ENCODE measurements around the gene DNAH14. TPM values are rescaled to one million over a fixed set of nuclear protein-coding genes. Genes with fewer than 3 reads are reported as not detected.

Gene DNAH14
- polyA plus RNA-seq, 1 experiment, result 11.1 TPM

GRCh38 chr1:225242611-225243010 is 313.1 kb downstream of the DNAH14 start:
- CTCF ChIA-PET, result no interaction called here
- Histone ChIP-seq H3K4me3 (ENCODE audit: low read depth, low read length) (no peak overlapping the region), H3K9me3 (ENCODE audit: control insufficient read depth, insufficient read depth, low read length) (no peaks in the 10 kb centered on the region), H3K27me3 (ENCODE audit: control insufficient read depth, insufficient read depth, low read length) (peaks cover 2% of the 10 kb centered on the region), H3K27ac (ENCODE audit: low read depth, low read length) (no peak overlapping the region)
- no peak for TF ChIP-seq CTCF (IDR thresholded peaks at IDR 0.05; ENCODE audit: low read depth, low read length)
- POLR2A ChIA-PET, result no interaction called here
- DNase-seq (ENCODE audit: low read depth, low spot score), result no peak

- DNase-seq (ENCODE audit: low read depth, low spot score), result no peak
- H3K4me3 ChIP-seq (ENCODE audit: low read depth, low read length), result no peak overlapping the region
- CTCF ChIA-PET, result no interaction called here
- no peak for TF ChIP-seq CTCF (IDR thresholded peaks at IDR 0.05; ENCODE audit: low read depth, low read length)
- no peak overlapping the region for H3K27ac ChIP-seq (ENCODE audit: low read depth, low read length)
- no peaks in the 10 kb centered on the region for H3K27me3 ChIP-seq (ENCODE audit: control insufficient read depth, insufficient read depth, low read length)
- POLR2A ChIA-PET, result no interaction called here
- H3K9me3 ChIP-seq (ENCODE audit: control insufficient read depth, insufficient read depth, low read length), result no peaks in the 10 kb centered on the region
Measured at GRCh38 chr1:225250432-225250831, 321.0 kb downstream of the DNAH14 start.

- CTCF ChIA-PET, result no interaction called here
Measured at GRCh38 chr1:225253173-225253572, 323.7 kb downstream of the DNAH14 start.

GRCh38 chr1:225253784-225254183 is 324.3 kb downstream of the DNAH14 start:
- Histone ChIP-seq H3K27ac (ENCODE audit: low read depth, low read length) (no peak overlapping the region), H3K9me3 (ENCODE audit: control insufficient read depth, insufficient read depth, low read length) (no peaks in the 10 kb centered on the region), H3K27me3 (ENCODE audit: control insufficient read depth, insufficient read depth, low read length) (no peaks in the 10 kb centered on the region), H3K4me3 (ENCODE audit: low read depth, low read length) (no peak overlapping the region)
- ChIA-PET POLR2A (no interaction called here), CTCF (no interaction called here)
- no peak for TF ChIP-seq CTCF (IDR thresholded peaks at IDR 0.05; ENCODE audit: low read depth, low read length)
- DNase-seq (ENCODE audit: low read depth, low spot score), result no peak

More at GRCh38 chr1:225253173-225253572, 323.7 kb downstream of the DNAH14 start:
- DNase-seq (ENCODE audit: low read depth, low spot score), result no peak
- POLR2A ChIA-PET, result no interaction called here
- Histone ChIP-seq H3K27ac (ENCODE audit: low read depth, low read length) (no peak overlapping the region), H3K9me3 (ENCODE audit: control insufficient read depth, insufficient read depth, low read length) (no peaks in the 10 kb centered on the region), H3K4me3 (ENCODE audit: low read depth, low read length) (no peak overlapping the region), H3K27me3 (ENCODE audit: control insufficient read depth, insufficient read depth, low read length) (no peaks in the 10 kb centered on the region)
- TF ChIP-seq CTCF (IDR thresholded peaks at IDR 0.05; ENCODE audit: low read depth, low read length), result no peak

GRCh38 chr1:225254676-225255075 is 325.2 kb downstream of the DNAH14 start:
- no peaks in the 10 kb centered on the region for H3K27me3 ChIP-seq (ENCODE audit: control insufficient read depth, insufficient read depth, low read length)
- no peak overlapping the region for H3K27ac ChIP-seq (ENCODE audit: low read depth, low read length)
- CTCF ChIA-PET, result no interaction called here
- POLR2A ChIA-PET, result no interaction called here
- DNase-seq (ENCODE audit: low read depth, low spot score), result no peak
- H3K9me3 ChIP-seq (ENCODE audit: control insufficient read depth, insufficient read depth, low read length), result no peaks in the 10 kb centered on the region
- no peak for TF ChIP-seq CTCF (IDR thresholded peaks at IDR 0.05; ENCODE audit: low read depth, low read length)
- no peak overlapping the region for H3K4me3 ChIP-seq (ENCODE audit: low read depth, low read length)
